CD4-positive, alpha-beta T cell treated with Interleukin-1 beta for 1 hour (primary cell): Measurements from ENCODE around the gene ARHGAP22.

Experiments used
- DNase-seq, 2 donors: peaks; one replicate each; pipeline ENCODE4 v3.0.0-alpha.2; 2020 to 2022

The ARHGAP22 gene

GRCh38 chr10:48605786-48606529 is 1.1 kb upstream of the ARHGAP22 start:
- no peak for DNase-seq

- DNase-seq = peak in 1 of 2 donors; percentile 32
Observed at GRCh38 chr10:48604039-48604990, 558 bp downstream of the ARHGAP22 start.

GRCh38 chr10:48603421-48604038 is 1.3 kb downstream of the ARHGAP22 start:
- no peak for DNase-seq

- DNase-seq = no peak
Observed at GRCh38 chr10:48602401-48603135, 2.3 kb downstream of the ARHGAP22 start.

- no peak for DNase-seq
Observed at GRCh38 chr10:48601789-48602188, 3.1 kb downstream of the ARHGAP22 start.

- DNase-seq = no peak
Observed at GRCh38 chr10:48600645-48601505, 4.0 kb downstream of the ARHGAP22 start.

GRCh38 chr10:48599830-48600134 is 5.1 kb downstream of the ARHGAP22 start:
- DNase-seq = no peak

GRCh38 chr10:48598936-48599829 is 5.7 kb downstream of the ARHGAP22 start:
- no peak for DNase-seq

- DNase-seq = no peak
Observed at GRCh38 chr10:48598243-48598935, 6.5 kb downstream of the ARHGAP22 start.

GRCh38 chr10:48595539-48595932 is 9.3 kb downstream of the ARHGAP22 start:
- no peak for DNase-seq

GRCh38 chr10:48594803-48595538 is 9.9 kb downstream of the ARHGAP22 start:
- no peak for DNase-seq

GRCh38 chr10:48594371-48594770 is 10.5 kb downstream of the ARHGAP22 start:
- no peak for DNase-seq

GRCh38 chr10:48592346-48592745 is 12.5 kb downstream of the ARHGAP22 start:
- no peak for DNase-seq

- no peak for DNase-seq
Observed at GRCh38 chr10:48590945-48591344, 13.9 kb downstream of the ARHGAP22 start.

GRCh38 chr10:48589266-48589665 is 15.6 kb downstream of the ARHGAP22 start:
- no peak for DNase-seq

GRCh38 chr10:48587819-48588218 is 17.1 kb downstream of the ARHGAP22 start:
- DNase-seq = no peak

- DNase-seq = no peak
Observed at GRCh38 chr10:48587101-48587500, 17.8 kb downstream of the ARHGAP22 start.

- no peak for DNase-seq
Observed at GRCh38 chr10:48582970-48583369, 21.9 kb downstream of the ARHGAP22 start.

- DNase-seq = no peak
Observed at GRCh38 chr10:48580236-48580635, 24.6 kb downstream of the ARHGAP22 start.
